Mesothelial cell of epicardium (in vitro differentiated cells): ENCODE results near the gene CASP4. TPM values are rescaled to one million over a fixed set of nuclear protein-coding genes. Genes with fewer than 3 reads are reported as not detected.

ENCODE experiments used
- DNase-seq, 2 experiments: peaks; one replicate each; pipeline ENCODE4 v3.0.0; 2021; ENCODE audit warnings: low spot score in 2 of 2; ENCODE audit not compliant: unreplicated experiment in 2 of 2
- H3K27ac Mint-ChIP-seq: 2 replicates; pipeline ENCODE4 v1.8.0; 2021; ENCODE audit warnings: mixed read lengths
- H3K27me3 Mint-ChIP-seq: 2 replicates; pipeline ENCODE4 v1.8.0; 2021; ENCODE audit warnings: low read depth, mixed read lengths
- H3K36me3 Mint-ChIP-seq: 2 replicates; pipeline ENCODE4 v1.8.0; 2021; ENCODE audit warnings: mixed read lengths
- H3K4me1 Mint-ChIP-seq: 2 replicates; pipeline ENCODE4 v1.8.0; 2021; ENCODE audit warnings: mixed read lengths
- H3K4me3 Mint-ChIP-seq: 2 replicates; pipeline ENCODE4 v1.8.0; 2021; ENCODE audit warnings: mild to moderate bottlenecking, moderate library complexity, mixed read lengths
- H3K9me3 Mint-ChIP-seq: 2 replicates; pipeline ENCODE4 v1.8.0; 2021; ENCODE audit warnings: mixed read lengths
- total RNA-seq: library from RNA; stranded (reverse); gene quantifications from 3 replicates; pipeline ENCODE4 v1.2.1, GENCODE V29; 2021
- TF ChIP-seq, protein P1 (sequence below): fragments of 200-600 bp; sonication (generic); IDR thresholded peaks from one replicate; pipeline ENCODE4 v1.5.0; 2021; ENCODE audit warnings: antibody characterized with exemption; ENCODE audit not compliant: unreplicated experiment

The CASP4 gene
- total RNA-seq, 1 donor from 2014 or later = 19.4 TPM

DNA sequence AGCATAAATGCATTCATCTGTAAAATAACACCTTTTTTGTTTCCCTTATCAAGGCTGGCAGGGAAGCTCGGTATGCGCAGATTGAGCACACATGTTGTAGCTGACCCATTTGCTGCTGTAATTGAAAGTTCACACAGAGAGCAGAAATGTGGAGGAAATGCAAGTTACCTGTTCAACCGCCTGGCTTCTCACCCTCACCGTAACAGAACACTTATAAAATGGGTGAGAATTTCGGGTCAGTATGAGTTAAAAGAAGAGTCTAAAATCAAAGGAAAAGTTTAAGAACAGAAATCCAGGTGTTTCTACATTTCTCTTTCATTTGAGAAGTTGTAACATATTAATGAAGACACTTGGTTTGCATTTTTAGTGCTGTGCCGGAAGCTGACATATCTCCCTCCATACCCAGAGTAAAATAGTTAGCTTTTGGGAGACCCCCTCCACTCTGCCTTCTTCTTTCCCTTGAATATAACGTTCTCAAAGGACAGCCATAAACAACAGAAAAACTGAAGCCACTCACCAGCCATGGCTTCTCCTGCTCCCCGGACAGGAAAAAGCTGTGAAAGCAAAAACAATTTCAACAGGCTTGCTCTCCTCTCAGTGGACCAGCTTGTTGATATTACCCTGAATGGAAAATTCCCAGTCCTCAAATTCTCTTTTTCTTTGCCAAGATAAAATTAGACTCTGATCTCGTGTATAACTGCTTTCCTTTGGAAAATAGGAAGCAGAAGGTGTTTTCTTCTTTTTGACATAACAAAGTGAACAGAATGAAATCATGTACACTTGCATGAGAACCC, 70.3 kb downstream of the CASP4 start, which contains the start of gene CASP12:
Gene CASP12 (minus strand): TSS at position 570 of the 794 bp plus-strand sequence.
- TF ChIP-seq, protein P1, sequence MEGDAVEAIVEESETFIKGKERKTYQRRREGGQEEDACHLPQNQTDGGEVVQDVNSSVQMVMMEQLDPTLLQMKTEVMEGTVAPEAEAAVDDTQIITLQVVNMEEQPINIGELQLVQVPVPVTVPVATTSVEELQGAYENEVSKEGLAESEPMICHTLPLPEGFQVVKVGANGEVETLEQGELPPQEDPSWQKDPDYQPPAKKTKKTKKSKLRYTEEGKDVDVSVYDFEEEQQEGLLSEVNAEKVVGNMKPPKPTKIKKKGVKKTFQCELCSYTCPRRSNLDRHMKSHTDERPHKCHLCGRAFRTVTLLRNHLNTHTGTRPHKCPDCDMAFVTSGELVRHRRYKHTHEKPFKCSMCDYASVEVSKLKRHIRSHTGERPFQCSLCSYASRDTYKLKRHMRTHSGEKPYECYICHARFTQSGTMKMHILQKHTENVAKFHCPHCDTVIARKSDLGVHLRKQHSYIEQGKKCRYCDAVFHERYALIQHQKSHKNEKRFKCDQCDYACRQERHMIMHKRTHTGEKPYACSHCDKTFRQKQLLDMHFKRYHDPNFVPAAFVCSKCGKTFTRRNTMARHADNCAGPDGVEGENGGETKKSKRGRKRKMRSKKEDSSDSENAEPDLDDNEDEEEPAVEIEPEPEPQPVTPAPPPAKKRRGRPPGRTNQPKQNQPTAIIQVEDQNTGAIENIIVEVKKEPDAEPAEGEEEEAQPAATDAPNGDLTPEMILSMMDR = no peak
- H3K4me3 Mint-ChIP-seq = no peak within 1 kb of the TSS
- no peaks in the 10 kb centered on the region for H3K27me3 Mint-ChIP-seq
- H3K36me3 Mint-ChIP-seq = no peaks in the 10 kb centered on the region
- no peak for DNase-seq
- H3K9me3 Mint-ChIP-seq = peaks cover 14% of the 10 kb centered on the region
- H3K4me1 Mint-ChIP-seq = peaks cover 24% of the 10 kb centered on the region
- peak within 1 kb of the TSS; percentile 19 for H3K27ac Mint-ChIP-seq

DNA sequence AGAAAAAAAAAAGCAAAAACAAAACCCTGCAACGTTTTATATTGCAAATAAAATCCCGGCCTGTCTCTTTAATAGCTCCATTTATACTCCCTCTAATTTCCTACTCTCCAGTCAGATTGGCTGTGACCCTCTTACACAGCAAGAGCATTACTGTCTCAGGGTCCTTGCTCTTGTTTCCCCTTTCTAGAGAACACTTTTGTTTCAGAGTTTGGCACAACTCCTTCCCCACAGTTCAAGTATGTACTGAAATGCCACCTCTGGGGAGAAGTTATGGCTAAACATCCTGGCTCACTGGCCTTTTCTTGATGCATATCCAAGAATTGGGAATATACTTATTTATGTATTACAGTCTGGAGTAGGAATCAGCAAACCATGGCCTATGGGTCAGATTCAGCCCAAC, 72.7 kb downstream of the CASP4 start:
- TF ChIP-seq, protein P1 = no peak
- Mint-ChIP-seq H3K36me3 (no peaks in the 10 kb centered on the region), H3K4me1 (peaks cover 30% of the 10 kb centered on the region), H3K4me3 (no peak overlapping the region), H3K27me3 (no peaks in the 10 kb centered on the region), H3K27ac (no peak overlapping the region), H3K9me3 (peaks cover 6% of the 10 kb centered on the region)
- DNase-seq = no peak

DNA sequence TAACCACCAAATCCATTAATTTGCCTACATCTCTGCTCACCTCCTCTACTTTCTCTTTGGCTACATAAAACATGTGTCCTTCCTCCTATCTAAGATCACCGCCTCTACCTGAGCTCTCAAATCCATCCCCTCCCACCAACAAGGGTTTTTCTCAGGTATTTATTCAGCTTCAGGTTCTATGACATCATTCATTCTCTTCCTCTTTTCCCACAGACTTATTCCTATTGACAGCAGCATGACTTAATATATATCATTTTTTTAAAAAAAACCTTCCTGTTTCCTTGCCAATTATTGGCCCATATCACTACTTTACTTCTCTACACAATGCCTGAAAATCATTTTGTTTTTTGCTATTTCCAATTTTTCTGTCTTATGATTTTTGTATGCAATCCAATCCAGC, 74.5 kb downstream of the CASP4 start:
- peaks cover 30% of the 10 kb centered on the region for H3K4me1 Mint-ChIP-seq
- TF ChIP-seq, protein P1 = no peak
- no peak overlapping the region for H3K4me3 Mint-ChIP-seq
- peaks cover 3% of the 10 kb centered on the region for H3K9me3 Mint-ChIP-seq
- no peak overlapping the region for H3K27ac Mint-ChIP-seq
- DNase-seq = no peak
- no peaks in the 10 kb centered on the region for H3K36me3 Mint-ChIP-seq
- no peaks in the 10 kb centered on the region for H3K27me3 Mint-ChIP-seq

Other genes with a start within 250 kb of the CASP4 start
- gene CASP12, start 70.1 kb downstream of the CASP4 start, total RNA-seq = not detected in 3 replicates
- gene CASP5, start 54.6 kb upstream of the CASP4 start, total RNA-seq = not detected in 3 replicates
- gene CASP1, start 66.6 kb upstream of the CASP4 start, total RNA-seq = 2.7 to 4.9 TPM (median 2.8 TPM) in 3 replicates
- gene CARD16, start 76.8 kb upstream of the CASP4 start, total RNA-seq = 1.5 to 2.3 TPM (median 1.6 TPM) in 3 replicates
- gene CARD18, start 171.2 kb upstream of the CASP4 start, total RNA-seq = not detected in 3 replicates